GM06990 (cell line): ENCODE results near the gene FBXO15.

Experiments
- DNase-seq: peaks from one replicate; pipeline ENCODE4 v3.0.0-alpha.2; 2011; ENCODE audit not compliant: insufficient read length; ENCODE audit errors: extremely low read depth
- H3K27me3 ChIP-seq: replicated peaks from 2 replicates; pipeline ENCODE4 v1.6.0; 2011; ENCODE audit warnings: low read length; ENCODE audit not compliant: control insufficient read depth, insufficient read depth
- H3K36me3 ChIP-seq: 2 replicates; pipeline ENCODE4 v1.5.1; 2011; ENCODE audit warnings: low read length; ENCODE audit not compliant: control insufficient read depth, insufficient read depth
- H3K4me3 ChIP-seq: replicated peaks from 2 replicates; pipeline ENCODE4 v1.5.1; 2011; ENCODE audit warnings: low read depth, mild to moderate bottlenecking, control low read depth, low read length
- CTCF ChIP-seq: IDR thresholded peaks from 2 replicates; pipeline ENCODE4 v1.5.1; 2011; ENCODE audit warnings: low read length, control low read depth, mild to moderate bottlenecking, inconsistent platforms; ENCODE audit not compliant: insufficient read depth, poor library complexity, severe bottlenecking

Gene FBXO15

DNA sequence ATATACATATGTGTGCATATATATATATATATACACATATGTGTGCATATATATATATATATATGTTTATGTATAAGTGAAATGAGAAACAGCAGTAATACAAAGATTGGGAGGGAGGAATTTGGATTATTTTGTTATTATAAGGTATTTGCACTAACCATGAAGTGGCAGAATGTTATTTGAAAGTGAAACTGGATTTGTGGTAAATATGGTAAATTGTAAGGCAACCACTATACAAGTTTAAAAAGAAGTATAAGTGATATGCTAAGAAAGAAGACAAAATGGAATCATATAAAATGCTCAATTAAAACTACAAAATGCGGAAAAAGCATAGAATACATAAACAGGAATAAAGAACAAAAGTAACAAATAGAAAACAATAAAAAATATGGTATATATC is 37.5 kb downstream of the FBXO15 start:
- DNase-seq, result no peak
- no peaks in the 10 kb centered on the region for H3K36me3 ChIP-seq
- TF ChIP-seq CTCF, result no peak
- H3K4me3 ChIP-seq, result no peak overlapping the region
- H3K27me3 ChIP-seq, result no peaks in the 10 kb centered on the region

GRCh38 chr18:74108460-74108859 is 39.2 kb downstream of the FBXO15 start:
- no peak for TF ChIP-seq CTCF
- no peak for DNase-seq
- H3K27me3 ChIP-seq, result no peaks in the 10 kb centered on the region
- no peaks in the 10 kb centered on the region for H3K36me3 ChIP-seq
- no peak overlapping the region for H3K4me3 ChIP-seq

DNA sequence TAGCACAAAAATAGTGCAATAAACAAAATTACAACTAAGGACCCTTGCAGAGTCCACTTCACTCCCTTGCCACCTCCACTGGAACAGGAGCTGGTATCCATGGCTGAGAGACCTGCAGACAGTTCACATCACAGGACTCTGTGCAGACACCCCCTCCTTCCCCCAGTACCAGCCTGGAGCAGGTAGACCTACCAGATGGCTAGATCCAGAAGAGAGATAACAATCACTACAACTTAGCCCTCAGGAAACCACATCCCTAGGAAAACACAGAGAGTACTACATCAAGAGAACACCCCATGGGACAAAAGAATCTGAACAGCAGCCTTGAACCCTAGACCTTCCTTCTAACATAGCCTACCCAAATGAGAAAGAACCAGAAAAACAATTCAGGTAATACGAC is 49.8 kb downstream of the FBXO15 start:
- Histone ChIP-seq H3K36me3 (no peaks in the 10 kb centered on the region), H3K4me3 (no peak overlapping the region), H3K27me3 (no peaks in the 10 kb centered on the region)
- no peak for TF ChIP-seq CTCF
- DNase-seq, result no peak

- Histone ChIP-seq H3K36me3 (no peaks in the 10 kb centered on the region), H3K27me3 (no peaks in the 10 kb centered on the region), H3K4me3 (no peak overlapping the region)
- DNase-seq, result no peak
- no peak for TF ChIP-seq CTCF
Observed at GRCh38 chr18:74092922-74093321, 54.7 kb downstream of the FBXO15 start.

DNA sequence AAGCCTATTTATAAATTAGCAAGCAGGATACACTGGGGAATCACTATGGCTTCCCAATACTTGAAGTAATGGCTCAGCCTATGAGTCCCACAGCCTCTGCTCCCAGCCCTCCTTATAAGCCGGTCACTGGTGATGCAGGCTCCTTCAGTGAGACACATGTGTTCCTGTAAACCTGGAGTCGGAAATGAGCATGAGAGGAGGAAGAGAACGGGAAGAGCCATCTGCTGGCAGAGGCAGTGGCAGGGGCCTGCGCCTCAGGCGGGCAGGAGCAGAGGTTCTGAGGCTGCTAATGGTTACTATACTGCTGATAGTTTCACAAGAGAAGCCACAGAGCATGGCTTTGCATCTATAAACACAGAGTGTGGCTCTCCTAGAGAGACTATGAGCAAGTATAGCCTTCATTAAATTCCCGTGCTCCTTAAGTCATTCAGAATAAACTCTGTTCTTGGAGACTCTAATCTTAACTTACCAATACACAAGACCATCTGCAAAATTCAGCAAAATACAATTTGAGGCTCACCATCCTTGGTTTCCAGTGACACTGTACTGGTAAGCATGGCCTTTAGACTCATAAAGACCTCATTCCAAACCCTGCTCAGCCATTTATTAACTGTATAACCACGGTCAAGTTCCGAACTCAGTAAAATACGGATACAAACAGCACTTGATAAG is 63.3 kb downstream of the FBXO15 start:
- DNase-seq, result no peak
- Histone ChIP-seq H3K27me3 (no peaks in the 10 kb centered on the region), H3K4me3 (no peak overlapping the region), H3K36me3 (no peaks in the 10 kb centered on the region)
- no peak for TF ChIP-seq CTCF

DNA sequence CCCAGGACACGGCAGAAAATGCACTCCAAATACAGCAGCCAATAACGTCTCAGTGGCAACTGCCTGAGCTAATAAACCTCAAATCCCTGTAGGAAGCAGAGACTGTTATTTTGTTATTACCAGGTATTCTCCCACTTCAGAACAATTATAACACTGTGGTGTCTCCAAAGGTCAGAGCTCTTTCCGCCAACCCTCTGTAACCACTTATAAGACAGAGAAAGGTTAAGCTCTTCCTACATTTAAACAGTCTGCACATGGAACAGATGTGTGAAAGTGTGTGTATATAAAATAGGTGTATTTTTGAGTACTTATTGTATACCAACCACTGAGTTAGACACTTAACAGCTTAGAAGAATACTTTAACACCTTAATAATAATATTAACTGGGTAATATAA is 64.1 kb downstream of the FBXO15 start:
- no peaks in the 10 kb centered on the region for H3K27me3 ChIP-seq
- no peak overlapping the region for H3K4me3 ChIP-seq
- no peaks in the 10 kb centered on the region for H3K36me3 ChIP-seq
- DNase-seq, result no peak
- no peak for TF ChIP-seq CTCF
